Raji (cell line): ENCODE data around the gene IFI27L2.

ENCODE experiments used
- POLR2A ChIP-seq: IDR thresholded peaks from 2 replicates; pipeline ENCODE4 v1.6.1; 2011; ENCODE audit warnings: low read depth, low read length, control low read depth; ENCODE audit not compliant: insufficient read depth

Gene IFI27L2

GRCh38 chr14:94102768-94103482 lies 26.5 kb downstream of the IFI27L2 start:
- no peak for TF ChIP-seq POLR2A

DNA sequence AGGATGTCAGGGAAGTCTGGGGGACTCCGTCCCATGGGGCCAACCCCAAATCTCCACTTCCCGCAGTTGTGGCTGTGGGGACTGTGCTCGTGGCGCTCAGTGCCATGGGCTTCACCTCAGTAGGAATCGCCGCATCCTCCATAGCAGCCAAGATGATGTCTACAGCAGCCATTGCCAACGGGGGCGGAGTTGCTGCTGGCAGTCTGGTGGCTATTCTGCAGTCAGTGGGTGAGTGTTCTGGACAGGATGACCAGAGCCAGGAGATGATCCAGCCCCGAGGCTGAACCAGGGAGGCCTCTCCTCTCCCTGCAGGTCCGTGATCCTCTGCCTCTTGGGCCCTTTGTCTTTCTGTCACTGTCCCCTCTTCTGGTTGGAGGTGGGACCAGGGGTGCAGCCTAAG lies 27.7 kb downstream of the IFI27L2 start:
- no peak for TF ChIP-seq POLR2A

GRCh38 chr14:94100847-94101246 lies 28.6 kb downstream of the IFI27L2 start:
- TF ChIP-seq POLR2A = no peak

DNA sequence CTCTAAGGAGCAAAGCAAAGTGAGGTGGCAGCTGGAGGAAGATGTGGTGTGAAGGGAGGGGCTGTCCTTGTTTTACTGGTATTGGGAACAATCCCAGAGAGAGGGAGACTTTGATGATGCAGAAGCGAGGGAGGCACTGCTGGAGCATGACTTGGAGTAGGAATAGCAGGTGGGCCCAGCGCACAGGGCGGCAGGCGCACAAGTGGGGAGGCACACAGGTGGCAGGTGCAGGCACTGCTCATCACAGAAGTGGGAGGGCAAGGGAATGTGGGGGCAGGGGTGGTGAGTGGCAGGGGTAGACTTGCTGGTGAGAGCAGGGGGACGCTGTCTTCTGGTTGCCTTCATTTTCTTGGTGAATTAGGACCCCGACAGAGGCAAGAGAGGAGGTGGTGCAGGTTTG lies 30.4 kb downstream of the IFI27L2 start:
- no peak for TF ChIP-seq POLR2A

DNA sequence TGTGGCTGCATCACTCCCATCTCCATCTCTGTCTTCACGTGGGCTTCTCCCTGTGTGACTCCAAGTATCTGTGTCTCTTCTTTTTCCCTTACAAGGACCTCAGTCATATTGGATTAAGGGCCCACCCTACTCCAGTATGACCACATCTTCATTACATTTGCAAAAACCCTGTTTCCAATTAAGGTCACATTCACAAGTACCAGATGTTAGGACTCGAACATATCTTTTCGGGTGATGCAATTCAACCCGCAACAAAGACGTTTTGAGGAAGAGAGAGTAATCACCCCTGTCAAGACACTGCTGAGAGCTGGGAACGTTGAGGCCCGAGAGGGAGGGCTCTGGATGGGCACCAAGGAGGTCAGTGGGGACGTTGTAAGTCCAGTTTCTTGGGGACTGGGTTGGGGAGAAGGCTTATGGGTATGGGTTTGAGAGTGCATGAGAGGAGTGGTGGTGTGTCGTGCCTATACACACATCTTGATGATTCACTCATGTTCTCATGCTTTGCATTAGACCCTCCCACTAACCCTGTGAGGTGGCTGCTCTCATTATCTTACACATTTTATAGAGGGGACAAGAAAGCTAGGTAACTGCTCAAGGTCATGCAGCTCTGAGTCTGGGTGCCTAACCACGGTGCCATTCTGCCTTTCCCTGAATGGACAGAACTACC lies 30.9 kb downstream of the IFI27L2 start:
- no peak for TF ChIP-seq POLR2A

DNA sequence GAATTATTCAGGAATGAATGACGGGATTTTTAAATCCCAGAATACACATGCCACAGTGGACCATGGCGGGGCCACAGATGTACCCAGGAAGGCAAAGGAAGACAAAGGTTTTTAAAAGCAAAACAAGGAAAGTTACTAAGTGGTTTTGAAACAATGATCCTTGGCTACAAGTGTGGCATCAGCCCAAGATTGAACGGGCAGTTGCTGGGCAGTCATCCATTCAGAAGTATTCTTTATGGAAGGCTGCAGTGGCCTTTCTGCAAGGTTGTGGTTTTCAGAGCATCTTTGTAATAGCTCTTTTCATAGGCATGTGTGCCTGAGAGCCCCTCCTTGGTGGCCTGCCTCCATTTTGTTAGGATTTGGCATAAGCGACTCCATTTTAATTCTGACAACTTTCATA lies 32.3 kb downstream of the IFI27L2 start:
- no peak for TF ChIP-seq POLR2A

DNA sequence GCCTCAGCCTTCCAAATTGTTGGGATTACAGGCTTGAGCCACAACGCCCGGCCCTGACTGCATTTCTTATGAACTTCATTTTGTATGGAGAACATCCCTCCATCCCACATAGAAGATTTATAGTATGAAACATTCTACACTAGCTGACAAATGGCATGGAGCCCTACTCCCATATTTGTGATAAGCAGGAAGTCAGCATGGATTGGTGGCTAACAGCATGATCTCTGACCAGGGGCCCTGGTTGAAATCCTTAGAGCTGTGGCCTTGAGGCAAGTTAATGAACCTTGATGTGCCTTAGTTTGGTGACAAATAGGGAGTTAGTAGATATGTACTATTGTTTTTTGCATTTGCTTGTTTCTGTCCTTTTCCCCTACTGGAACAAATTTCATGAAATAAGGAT lies 36.0 kb downstream of the IFI27L2 start:
- no peak for TF ChIP-seq POLR2A

DNA sequence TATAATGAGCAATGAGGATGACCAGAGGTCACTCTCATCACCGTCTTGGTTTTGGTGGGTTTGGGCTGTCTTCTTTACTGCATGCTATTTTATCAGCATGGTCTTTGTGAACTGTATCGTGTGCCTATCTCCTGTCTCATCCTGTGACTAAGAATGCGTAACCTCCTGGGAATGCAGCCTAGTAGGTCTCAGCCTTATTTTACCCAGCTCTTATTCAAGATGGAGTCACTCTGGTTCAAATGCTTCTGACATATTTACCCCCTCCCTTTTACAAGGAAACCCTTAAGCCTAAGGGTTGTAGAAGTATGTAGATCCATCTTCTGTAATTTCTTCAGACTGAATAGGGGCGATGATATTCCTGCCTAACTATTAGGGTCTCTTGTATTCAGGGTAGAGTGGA lies 39.9 kb downstream of the IFI27L2 start:
- no peak for TF ChIP-seq POLR2A

- no peak for TF ChIP-seq POLR2A
Observed at GRCh38 chr14:94088516-94088915, 40.9 kb downstream of the IFI27L2 start.

- TF ChIP-seq POLR2A = no peak
Observed at GRCh38 chr14:94087891-94088290, 41.5 kb downstream of the IFI27L2 start.

GRCh38 chr14:94081386-94081820 lies 48.0 kb downstream of the IFI27L2 start:
- no peak for TF ChIP-seq POLR2A

GRCh38 chr14:94080621-94081385 lies 48.6 kb downstream of the IFI27L2 start, which contains the start of the genes DDX24 and IFI27L1:
TSS of gene DDX24 (minus strand) at chr14:94081202. CDS start at chr14:94079742, 1,460 bp downstream.
TSS of gene IFI27L1 (plus strand) at chr14:94081310. CDS start at chr14:94096938, 15,628 bp downstream.
- peak; percentile 94 for TF ChIP-seq POLR2A

GRCh38 chr14:94079891-94080620 lies 49.3 kb downstream of the IFI27L2 start:
- no peak for TF ChIP-seq POLR2A

- TF ChIP-seq POLR2A = no peak
Observed at GRCh38 chr14:94077823-94078222, 51.6 kb downstream of the IFI27L2 start.
